ENCODE results near the gene ZNF335.

GRCh38 chr20:45998337-45998736, 26.3 kb upstream of the ZNF335 start:
- TF ChIP-seq CTCF (IDR thresholded peaks at IDR 0.05; ENCODE audit: extremely low read depth in 1 of 2, insufficient read depth in 1 of 2, low read depth in 1 of 2, low read length in 2 of 2) (no peak), POLR2AphosphoS5 (IDR thresholded peaks at IDR 0.05; ENCODE audit: insufficient read depth, low read depth, low read length) (no peak)
